K562 (cell line): Measurements from ENCODE around the gene TBC1D2B.

Source experiments
- GABPA ChIP-seq: fragments of 200-800 bp; sonication (Bioruptor generic); conservative IDR thresholded peaks from 2 replicates; pipeline ENCODE4 v1.6.1; 2016; ENCODE audit warnings: low read depth, missing genetic modification characterization, missing compliant biosample characterization
- HNRNPUL1 ChIP-seq: fragments of 200-400 bp; formaldehyde crosslinking; IDR thresholded peaks from 2 replicates; pipeline ENCODE4 v1.6.1; 2017; ENCODE audit warnings: low read length
- NUFIP1 ChIP-seq: fragments of 450-650 bp; IDR thresholded peaks from 2 replicates; pipeline ENCODE4 v1.6.1; 2018; ENCODE audit not compliant: partially characterized antibody
- POLR2A ChIP-seq: fragments of 450-650 bp; conservative IDR thresholded peaks from 2 replicates; pipeline ENCODE4 v1.6.1; 2016
- SRSF9 ChIP-seq: fragments of 200-400 bp; formaldehyde crosslinking; IDR thresholded peaks from 2 replicates; pipeline ENCODE4 v1.6.1; 2017; ENCODE audit warnings: low read depth, low read length, borderline replicate concordance
- STAT5B ChIP-seq: fragments of 250-450 bp; sonication (Bioruptor Pico); IDR thresholded peaks from 2 replicates; pipeline ENCODE4 v1.8.0; 2021; ENCODE audit warnings: mild to moderate bottlenecking, inconsistent platforms
- ZNF197 ChIP-seq: fragments of 200-800 bp; sonication (Bioruptor generic); IDR thresholded peaks from 2 replicates; pipeline ENCODE4 v1.6.1; 2016; ENCODE audit warnings: low read depth, missing genetic modification characterization, missing compliant biosample characterization
- ZNF79 ChIP-seq: fragments of 250-450 bp; sonication (Bioruptor Pico); IDR thresholded peaks from 2 replicates; pipeline ENCODE4 v1.4.0; 2020; ENCODE audit warnings: low read depth, mild to moderate bottlenecking, moderate library complexity
- TF ChIP-seq, protein P1 (sequence below): sonication (generic); formaldehyde crosslinking; IDR thresholded peaks from 2 replicates; pipeline ENCODE4 v1.8.0; 2022; ENCODE audit warnings: mild to moderate bottlenecking, missing genetic modification reagents
- TF ChIP-seq, protein P2 (sequence below), 2 experiments: fragments of 450-650 bp; formaldehyde crosslinking in 1 of 2; IDR thresholded peaks; 2 replicates each; pipeline versions ENCODE4 v1.4.0 to v1.6.1; 2014 to 2020; ENCODE audit warnings: mild to moderate bottlenecking in 2 of 2, borderline replicate concordance in 1 of 2, low read depth in 1 of 2
- TF ChIP-seq, protein P3 (sequence below): fragments of 150-350 bp; IDR thresholded peaks from 2 replicates; pipeline ENCODE4 v1.6.1; 2014; ENCODE audit warnings: low read depth, mild to moderate bottlenecking, low read length, borderline replicate concordance

DNA sequence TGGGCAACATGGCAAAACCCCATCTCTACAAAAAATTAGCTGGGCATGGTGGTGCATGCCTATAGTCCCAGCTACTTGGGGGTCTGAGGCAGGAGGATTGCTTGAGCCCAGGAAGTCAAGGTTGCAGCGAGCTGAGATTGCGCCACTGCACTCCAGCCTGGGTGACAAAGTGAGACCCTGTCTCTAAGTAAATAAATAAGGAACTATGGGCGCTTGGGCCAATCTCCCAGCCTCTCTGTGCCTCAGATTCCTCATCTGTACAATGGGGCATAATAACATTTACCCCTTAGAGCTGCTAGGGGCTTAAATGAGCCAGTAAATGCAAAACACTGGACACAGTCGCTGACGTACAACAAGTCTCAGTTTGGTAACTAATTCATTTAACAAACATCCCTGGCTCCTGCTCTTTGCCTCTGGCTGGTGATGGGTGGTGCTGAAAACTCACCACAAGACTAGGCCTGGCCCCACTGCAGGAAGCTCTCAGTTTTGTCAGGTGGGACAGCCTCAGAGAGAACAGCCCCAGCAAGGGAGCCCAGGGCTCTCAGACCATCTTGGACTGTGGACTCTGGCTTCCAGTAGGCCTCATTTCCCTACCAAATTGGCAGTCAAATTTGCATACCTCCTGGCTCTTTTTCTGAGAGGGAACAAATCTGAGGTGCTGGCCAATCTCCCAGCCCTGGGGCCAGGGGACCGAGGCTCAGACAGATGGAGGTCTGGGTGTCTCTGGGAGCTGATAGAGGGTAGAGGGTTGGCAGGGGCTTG, 6.4 kb upstream of the TBC1D2B start:
- TF ChIP-seq STAT5B (CRISPR knock-in tag) (no peak), GABPA (no peak), NUFIP1 (no peak), ZNF197 (no peak), POLR2A (no peak), ZNF79 (no peak), HNRNPUL1 (no peak), SRSF9 (no peak)
- TF ChIP-seq, protein P1, sequence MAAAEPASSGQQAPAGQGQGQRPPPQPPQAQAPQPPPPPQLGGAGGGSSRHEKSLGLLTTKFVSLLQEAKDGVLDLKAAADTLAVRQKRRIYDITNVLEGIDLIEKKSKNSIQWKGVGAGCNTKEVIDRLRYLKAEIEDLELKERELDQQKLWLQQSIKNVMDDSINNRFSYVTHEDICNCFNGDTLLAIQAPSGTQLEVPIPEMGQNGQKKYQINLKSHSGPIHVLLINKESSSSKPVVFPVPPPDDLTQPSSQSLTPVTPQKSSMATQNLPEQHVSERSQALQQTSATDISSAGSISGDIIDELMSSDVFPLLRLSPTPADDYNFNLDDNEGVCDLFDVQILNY, result no peak
- TF ChIP-seq, protein P2, sequence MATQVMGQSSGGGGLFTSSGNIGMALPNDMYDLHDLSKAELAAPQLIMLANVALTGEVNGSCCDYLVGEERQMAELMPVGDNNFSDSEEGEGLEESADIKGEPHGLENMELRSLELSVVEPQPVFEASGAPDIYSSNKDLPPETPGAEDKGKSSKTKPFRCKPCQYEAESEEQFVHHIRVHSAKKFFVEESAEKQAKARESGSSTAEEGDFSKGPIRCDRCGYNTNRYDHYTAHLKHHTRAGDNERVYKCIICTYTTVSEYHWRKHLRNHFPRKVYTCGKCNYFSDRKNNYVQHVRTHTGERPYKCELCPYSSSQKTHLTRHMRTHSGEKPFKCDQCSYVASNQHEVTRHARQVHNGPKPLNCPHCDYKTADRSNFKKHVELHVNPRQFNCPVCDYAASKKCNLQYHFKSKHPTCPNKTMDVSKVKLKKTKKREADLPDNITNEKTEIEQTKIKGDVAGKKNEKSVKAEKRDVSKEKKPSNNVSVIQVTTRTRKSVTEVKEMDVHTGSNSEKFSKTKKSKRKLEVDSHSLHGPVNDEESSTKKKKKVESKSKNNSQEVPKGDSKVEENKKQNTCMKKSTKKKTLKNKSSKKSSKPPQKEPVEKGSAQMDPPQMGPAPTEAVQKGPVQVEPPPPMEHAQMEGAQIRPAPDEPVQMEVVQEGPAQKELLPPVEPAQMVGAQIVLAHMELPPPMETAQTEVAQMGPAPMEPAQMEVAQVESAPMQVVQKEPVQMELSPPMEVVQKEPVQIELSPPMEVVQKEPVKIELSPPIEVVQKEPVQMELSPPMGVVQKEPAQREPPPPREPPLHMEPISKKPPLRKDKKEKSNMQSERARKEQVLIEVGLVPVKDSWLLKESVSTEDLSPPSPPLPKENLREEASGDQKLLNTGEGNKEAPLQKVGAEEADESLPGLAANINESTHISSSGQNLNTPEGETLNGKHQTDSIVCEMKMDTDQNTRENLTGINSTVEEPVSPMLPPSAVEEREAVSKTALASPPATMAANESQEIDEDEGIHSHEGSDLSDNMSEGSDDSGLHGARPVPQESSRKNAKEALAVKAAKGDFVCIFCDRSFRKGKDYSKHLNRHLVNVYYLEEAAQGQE (IDR thresholded peaks at IDR 0.05; ENCODE audit: borderline replicate concordance), result no peak
- TF ChIP-seq, protein P2 (CRISPR knock-in tag; IDR thresholded peaks at IDR 0.05; ENCODE audit: low read depth), result no peak
- TF ChIP-seq, protein P3, sequence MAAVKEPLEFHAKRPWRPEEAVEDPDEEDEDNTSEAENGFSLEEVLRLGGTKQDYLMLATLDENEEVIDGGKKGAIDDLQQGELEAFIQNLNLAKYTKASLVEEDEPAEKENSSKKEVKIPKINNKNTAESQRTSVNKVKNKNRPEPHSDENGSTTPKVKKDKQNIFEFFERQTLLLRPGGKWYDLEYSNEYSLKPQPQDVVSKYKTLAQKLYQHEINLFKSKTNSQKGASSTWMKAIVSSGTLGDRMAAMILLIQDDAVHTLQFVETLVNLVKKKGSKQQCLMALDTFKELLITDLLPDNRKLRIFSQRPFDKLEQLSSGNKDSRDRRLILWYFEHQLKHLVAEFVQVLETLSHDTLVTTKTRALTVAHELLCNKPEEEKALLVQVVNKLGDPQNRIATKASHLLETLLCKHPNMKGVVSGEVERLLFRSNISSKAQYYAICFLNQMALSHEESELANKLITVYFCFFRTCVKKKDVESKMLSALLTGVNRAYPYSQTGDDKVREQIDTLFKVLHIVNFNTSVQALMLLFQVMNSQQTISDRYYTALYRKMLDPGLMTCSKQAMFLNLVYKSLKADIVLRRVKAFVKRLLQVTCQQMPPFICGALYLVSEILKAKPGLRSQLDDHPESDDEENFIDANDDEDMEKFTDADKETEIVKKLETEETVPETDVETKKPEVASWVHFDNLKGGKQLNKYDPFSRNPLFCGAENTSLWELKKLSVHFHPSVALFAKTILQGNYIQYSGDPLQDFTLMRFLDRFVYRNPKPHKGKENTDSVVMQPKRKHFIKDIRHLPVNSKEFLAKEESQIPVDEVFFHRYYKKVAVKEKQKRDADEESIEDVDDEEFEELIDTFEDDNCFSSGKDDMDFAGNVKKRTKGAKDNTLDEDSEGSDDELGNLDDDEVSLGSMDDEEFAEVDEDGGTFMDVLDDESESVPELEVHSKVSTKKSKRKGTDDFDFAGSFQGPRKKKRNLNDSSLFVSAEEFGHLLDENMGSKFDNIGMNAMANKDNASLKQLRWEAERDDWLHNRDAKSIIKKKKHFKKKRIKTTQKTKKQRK, result no peak
